ENCODE data around the gene DIS3. TPM values are rescaled to one million over a fixed set of nuclear protein-coding genes. Genes with fewer than 3 reads are reported as not detected.
"Not testable (repeated sequence)": the region's sequence is repeated elsewhere in the genome, so short reads cannot be mapped to it uniquely, and the experiment has no call there.

Gene DIS3
- total RNA-seq, 1 donor: 11.0 TPM

GRCh38 chr13:72745260-72745659, 36.4 kb downstream of the DIS3 start:
- no peak for DNase-seq (ENCODE audit: low read depth in 2 of 3, low spot score in 2 of 3)

GRCh38 chr13:72740015-72740414, 41.7 kb downstream of the DIS3 start:
- DNase-seq (ENCODE audit: low read depth in 2 of 3, low spot score in 2 of 3): no peak

GRCh38 chr13:72737033-72737432, 44.7 kb downstream of the DIS3 start:
- DNase-seq (ENCODE audit: low read depth in 2 of 3, low spot score in 2 of 3): no peak

GRCh38 chr13:72728290-72728605, 53.5 kb downstream of the DIS3 start:
- no peak for DNase-seq (ENCODE audit: low read depth in 2 of 3, low spot score in 2 of 3)

GRCh38 chr13:72727417-72728289, 54.0 kb downstream of the DIS3 start, which contains the start of the genes BORA and MZT1:
Gene BORA (plus strand): TSS chr13:72727923. CDS start chr13:72728941, 1,018 bp downstream.
Gene MZT1 (minus strand): TSS chr13:72727629. CDS start chr13:72727602, 27 bp downstream.
- DNase-seq (ENCODE audit: low read depth in 2 of 3, low spot score in 2 of 3): peak; percentile 93 to 98 (median 97)

- peak; percentile 2 to 52 (median 51) for DNase-seq (ENCODE audit: low read depth in 2 of 3, low spot score in 2 of 3)
Observed at GRCh38 chr13:72726726-72727416, 54.8 kb downstream of the DIS3 start.

- DNase-seq (ENCODE audit: low read depth in 2 of 3, low spot score in 2 of 3): not testable (repeated sequence)
Observed at GRCh38 chr13:72726185-72726584, 55.5 kb downstream of the DIS3 start.

GRCh38 chr13:72716776-72717175, 64.9 kb downstream of the DIS3 start:
- no peak for DNase-seq (ENCODE audit: low read depth in 2 of 3, low spot score in 2 of 3)

Small RNAs within 50 kb of the gene (small RNA-seq; reads per million reads assigned to genes)
- not detected for gene RNU6-80P

Other genes starting within 250 kb of the DIS3 start
- 1.9 TPM for gene MZT1, start 54.3 kb downstream of the DIS3 start, total RNA-seq
- 4.6 TPM for gene BORA, start 54.0 kb downstream of the DIS3 start, total RNA-seq
- gene PIBF1, start 233 bp upstream of the DIS3 start, total RNA-seq: 5.1 TPM